HL-60 (cell line): ENCODE data around the gene DNPH1.

Experiments used
- GABPA ChIP-seq: IDR thresholded peaks from 2 replicates; pipeline ENCODE4 v1.6.1; 2012; ENCODE audit warnings: low read depth
- POLR2AphosphoS5 ChIP-seq: IDR thresholded peaks from 2 replicates; pipeline ENCODE4 v1.6.1; 2012; ENCODE audit warnings: low read depth
- TF ChIP-seq, protein P1 (sequence below): IDR thresholded peaks from one replicate; pipeline ENCODE4 v1.5.1; 2011; ENCODE audit warnings: low read length, control low read depth, inconsistent platforms; ENCODE audit not compliant: insufficient read depth

GRCh38 chr6:43267619-43268354 is 38.5 kb upstream of the DNPH1 start:
- TF ChIP-seq, protein P1, sequence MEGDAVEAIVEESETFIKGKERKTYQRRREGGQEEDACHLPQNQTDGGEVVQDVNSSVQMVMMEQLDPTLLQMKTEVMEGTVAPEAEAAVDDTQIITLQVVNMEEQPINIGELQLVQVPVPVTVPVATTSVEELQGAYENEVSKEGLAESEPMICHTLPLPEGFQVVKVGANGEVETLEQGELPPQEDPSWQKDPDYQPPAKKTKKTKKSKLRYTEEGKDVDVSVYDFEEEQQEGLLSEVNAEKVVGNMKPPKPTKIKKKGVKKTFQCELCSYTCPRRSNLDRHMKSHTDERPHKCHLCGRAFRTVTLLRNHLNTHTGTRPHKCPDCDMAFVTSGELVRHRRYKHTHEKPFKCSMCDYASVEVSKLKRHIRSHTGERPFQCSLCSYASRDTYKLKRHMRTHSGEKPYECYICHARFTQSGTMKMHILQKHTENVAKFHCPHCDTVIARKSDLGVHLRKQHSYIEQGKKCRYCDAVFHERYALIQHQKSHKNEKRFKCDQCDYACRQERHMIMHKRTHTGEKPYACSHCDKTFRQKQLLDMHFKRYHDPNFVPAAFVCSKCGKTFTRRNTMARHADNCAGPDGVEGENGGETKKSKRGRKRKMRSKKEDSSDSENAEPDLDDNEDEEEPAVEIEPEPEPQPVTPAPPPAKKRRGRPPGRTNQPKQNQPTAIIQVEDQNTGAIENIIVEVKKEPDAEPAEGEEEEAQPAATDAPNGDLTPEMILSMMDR = no peak
- no peak for TF ChIP-seq POLR2AphosphoS5
- no peak for TF ChIP-seq GABPA
